ENCODE data around the gene RNU6-9.

DNA sequence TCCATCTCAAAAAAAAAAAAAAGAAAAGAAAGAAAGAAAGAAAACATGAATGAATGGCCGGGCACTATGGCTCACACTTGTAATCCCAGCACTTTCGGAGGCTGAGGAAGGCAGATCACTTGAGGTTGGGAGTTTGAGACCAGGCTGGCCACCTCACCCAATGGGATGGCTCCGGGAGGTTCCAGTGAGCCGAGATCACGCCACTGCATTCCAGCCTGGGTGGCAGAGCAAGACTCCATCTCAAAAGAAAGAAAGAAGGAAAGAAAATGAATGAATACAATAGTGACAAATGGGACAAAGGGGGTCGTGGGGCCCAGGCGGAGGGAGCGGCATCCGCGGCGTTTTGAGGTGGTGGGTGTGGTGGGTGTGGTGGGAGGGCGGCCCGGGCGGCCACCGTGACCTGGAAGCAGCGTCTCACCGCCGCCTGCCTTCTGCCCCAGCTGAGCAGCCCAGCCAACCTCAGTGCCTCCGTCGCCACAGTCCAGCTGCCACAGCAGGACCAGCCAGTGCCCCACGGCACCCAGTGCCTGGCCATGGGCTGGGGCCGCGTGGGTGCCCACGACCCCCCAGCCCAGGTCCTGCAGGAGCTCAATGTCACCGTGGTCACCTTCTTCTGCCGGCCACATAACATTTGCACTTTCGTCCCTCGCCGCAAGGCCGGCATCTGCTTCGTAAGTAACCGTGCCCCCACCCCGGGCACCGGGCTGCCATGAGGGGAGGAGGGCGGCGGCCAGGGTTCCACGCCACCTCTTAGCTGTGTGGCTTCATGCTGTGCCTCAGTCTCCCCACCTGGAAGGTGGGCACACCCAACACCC is 47.4 kb upstream of the RNU6-9 start:
- TF ChIP-seq, protein P1, sequence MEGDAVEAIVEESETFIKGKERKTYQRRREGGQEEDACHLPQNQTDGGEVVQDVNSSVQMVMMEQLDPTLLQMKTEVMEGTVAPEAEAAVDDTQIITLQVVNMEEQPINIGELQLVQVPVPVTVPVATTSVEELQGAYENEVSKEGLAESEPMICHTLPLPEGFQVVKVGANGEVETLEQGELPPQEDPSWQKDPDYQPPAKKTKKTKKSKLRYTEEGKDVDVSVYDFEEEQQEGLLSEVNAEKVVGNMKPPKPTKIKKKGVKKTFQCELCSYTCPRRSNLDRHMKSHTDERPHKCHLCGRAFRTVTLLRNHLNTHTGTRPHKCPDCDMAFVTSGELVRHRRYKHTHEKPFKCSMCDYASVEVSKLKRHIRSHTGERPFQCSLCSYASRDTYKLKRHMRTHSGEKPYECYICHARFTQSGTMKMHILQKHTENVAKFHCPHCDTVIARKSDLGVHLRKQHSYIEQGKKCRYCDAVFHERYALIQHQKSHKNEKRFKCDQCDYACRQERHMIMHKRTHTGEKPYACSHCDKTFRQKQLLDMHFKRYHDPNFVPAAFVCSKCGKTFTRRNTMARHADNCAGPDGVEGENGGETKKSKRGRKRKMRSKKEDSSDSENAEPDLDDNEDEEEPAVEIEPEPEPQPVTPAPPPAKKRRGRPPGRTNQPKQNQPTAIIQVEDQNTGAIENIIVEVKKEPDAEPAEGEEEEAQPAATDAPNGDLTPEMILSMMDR (IDR thresholded peaks at IDR 0.05), result no peak
- no peak for TF ChIP-seq POLR2AphosphoS5 (IDR thresholded peaks at IDR 0.05)
- TF ChIP-seq POLR2A (IDR thresholded peaks at IDR 0.05), result no peak

Data from suprapubic skin (tissue), 4 donors.